Activated naive CD4-positive, alpha-beta T cell treated with anti-CD3 and anti-CD28 coated beads for 36 hours (primary cell): ENCODE results near the gene PIK3R3. TPM values are rescaled to one million over a fixed set of nuclear protein-coding genes. Genes with fewer than 3 reads are reported as not detected.
"Not testable (repeated sequence)": the region's sequence is repeated elsewhere in the genome, so short reads cannot be mapped to it uniquely, and the experiment has no call there.

Experiments
- CTCF ChIA-PET: fragments of 350-600 bp; sonication (Branson Sonifier 250); formaldehyde crosslinking; loops from one replicate; lab custom pipeline; 2021; ENCODE audit warnings: antibody characterized with exemption; lab: Charles Lee
- DNase-seq: peaks from one replicate; pipeline ENCODE4 v3.0.0-alpha.2; 2020
- H3K27ac Mint-ChIP-seq: one replicate; pipeline ENCODE4 v1.8.0; 2021; ENCODE audit warnings: mild to moderate bottlenecking, mixed read lengths
- H3K27me3 Mint-ChIP-seq: one replicate; pipeline ENCODE4 v1.8.0; 2021; ENCODE audit warnings: low read depth, mixed read lengths
- H3K36me3 Mint-ChIP-seq: one replicate; pipeline ENCODE4 v1.8.0; 2021; ENCODE audit warnings: low read depth, mixed read lengths
- H3K4me1 Mint-ChIP-seq: one replicate; pipeline ENCODE4 v1.8.0; 2021; ENCODE audit warnings: low read depth, mixed read lengths
- H3K4me3 Mint-ChIP-seq: one replicate; pipeline ENCODE4 v1.8.0; 2021; ENCODE audit warnings: mild to moderate bottlenecking, moderate library complexity, mixed read lengths
- H3K9me3 Mint-ChIP-seq: one replicate; pipeline ENCODE4 v1.8.0; 2021; ENCODE audit warnings: mixed read lengths
- intact Hi-C: fragments of 100-400 bp; cut with micrococcal nuclease; formaldehyde crosslinking; loops from one replicate; pipeline ENCODE4 v1.15.1; 2023
- total RNA-seq, 2 experiments: library from RNA; stranded (reverse); gene quantifications; one replicate each; pipeline ENCODE4 v1.2.3, GENCODE V29; 2021

Gene PIK3R3
- total RNA-seq, 2 experiments from 2014 or later = 0.45 to 0.49 TPM

- CTCF ChIA-PET = interaction anchor here (1.4 kb wide), 1 partner anchor 9 kb away, joined by 3 read pairs; no protein-coding TSS in a partner anchor
- Mint-ChIP-seq H3K27me3 (no peaks in the 10 kb centered on the region), H3K9me3 (no peaks in the 10 kb centered on the region), H3K36me3 (no peaks in the 10 kb centered on the region), H3K4me1 (no peaks in the 10 kb centered on the region), H3K4me3 (no peak overlapping the region), H3K27ac (no peak overlapping the region)
- DNase-seq = no peak
- intact Hi-C loops = no loop called here
Observed at GRCh38 chr1:46076343-46076742, 56.1 kb downstream of the PIK3R3 start.

- intact Hi-C loops = no loop called here
- DNase-seq = no peak
- Mint-ChIP-seq H3K9me3 (no peaks in the 10 kb centered on the region), H3K27ac (no peak overlapping the region), H3K27me3 (no peaks in the 10 kb centered on the region), H3K36me3 (no peaks in the 10 kb centered on the region), H3K4me1 (no peaks in the 10 kb centered on the region), H3K4me3 (no peak overlapping the region)
- CTCF ChIA-PET = no interaction called here
Observed at GRCh38 chr1:46072975-46073374, 59.5 kb downstream of the PIK3R3 start.

GRCh38 chr1:46070164-46070814 lies 62.1 kb downstream of the PIK3R3 start:
- no peak overlapping the region for H3K4me3 Mint-ChIP-seq
- CTCF ChIA-PET = no interaction called here
- peaks cover 3% of the 10 kb centered on the region for H3K4me1 Mint-ChIP-seq
- no peak overlapping the region for H3K27ac Mint-ChIP-seq
- no peaks in the 10 kb centered on the region for H3K9me3 Mint-ChIP-seq
- H3K36me3 Mint-ChIP-seq = no peaks in the 10 kb centered on the region
- no peaks in the 10 kb centered on the region for H3K27me3 Mint-ChIP-seq
- intact Hi-C loops = no loop called here
- DNase-seq = no peak

- Mint-ChIP-seq H3K36me3 (no peaks in the 10 kb centered on the region), H3K9me3 (no peaks in the 10 kb centered on the region), H3K27me3 (no peaks in the 10 kb centered on the region), H3K27ac (no peak overlapping the region), H3K4me1 (peaks cover 9% of the 10 kb centered on the region), H3K4me3 (no peak overlapping the region)
- CTCF ChIA-PET = no interaction called here
- no peak for DNase-seq
- intact Hi-C loops = no loop called here
Observed at GRCh38 chr1:46068525-46068924, 63.9 kb downstream of the PIK3R3 start.

GRCh38 chr1:46067652-46068051 lies 64.8 kb downstream of the PIK3R3 start:
- Mint-ChIP-seq H3K36me3 (no peaks in the 10 kb centered on the region), H3K27me3 (no peaks in the 10 kb centered on the region), H3K27ac (no peak overlapping the region), H3K9me3 (no peaks in the 10 kb centered on the region), H3K4me1 (peaks cover 12% of the 10 kb centered on the region), H3K4me3 (no peak overlapping the region)
- intact Hi-C loops = no loop called here
- no peak for DNase-seq
- CTCF ChIA-PET = interaction anchor here (0.6 kb wide), 1 partner anchor 156 kb away, joined by 3 read pairs; no protein-coding TSS in a partner anchor

- Mint-ChIP-seq H3K9me3 (no peaks in the 10 kb centered on the region), H3K4me1 (peaks cover 14% of the 10 kb centered on the region), H3K36me3 (no peaks in the 10 kb centered on the region), H3K27ac (peak overlapping the region; percentile 33), H3K4me3 (no peak overlapping the region), H3K27me3 (no peaks in the 10 kb centered on the region)
- DNase-seq = no peak
- intact Hi-C loops = no loop called here
- CTCF ChIA-PET = interaction anchor here (1.2 kb wide), 1 partner anchor 159 kb away, joined by 3 read pairs; no protein-coding TSS in a partner anchor
Observed at GRCh38 chr1:46065405-46065804, 67.0 kb downstream of the PIK3R3 start.

- intact Hi-C loops = no loop called here
- CTCF ChIA-PET = interaction anchor here (1.0 to 1.2 kb wide), 2 partner anchors 159 to 180 kb away, joined by 3 read pairs; no protein-coding TSS in a partner anchor
- no peaks in the 10 kb centered on the region for H3K27me3 Mint-ChIP-seq
- no peak overlapping the region for H3K27ac Mint-ChIP-seq
- peaks cover 14% of the 10 kb centered on the region for H3K4me1 Mint-ChIP-seq
- no peak overlapping the region for H3K4me3 Mint-ChIP-seq
- H3K9me3 Mint-ChIP-seq = no peaks in the 10 kb centered on the region
- no peak for DNase-seq
- H3K36me3 Mint-ChIP-seq = no peaks in the 10 kb centered on the region
Observed at GRCh38 chr1:46064708-46065107, 67.7 kb downstream of the PIK3R3 start.

GRCh38 chr1:46062651-46063319 lies 69.6 kb downstream of the PIK3R3 start:
- CTCF ChIA-PET = no interaction called here
- peak; percentile 66 for DNase-seq
- no peak overlapping the region for H3K27ac Mint-ChIP-seq
- no peaks in the 10 kb centered on the region for H3K9me3 Mint-ChIP-seq
- H3K4me1 Mint-ChIP-seq = peaks cover 14% of the 10 kb centered on the region
- H3K36me3 Mint-ChIP-seq = no peaks in the 10 kb centered on the region
- H3K27me3 Mint-ChIP-seq = no peaks in the 10 kb centered on the region
- H3K4me3 Mint-ChIP-seq = no peak overlapping the region
- intact Hi-C loops = no loop called here

GRCh38 chr1:46061146-46061545 lies 71.3 kb downstream of the PIK3R3 start:
- H3K4me3 Mint-ChIP-seq = no peak overlapping the region
- CTCF ChIA-PET = interaction anchor here (1.0 kb wide), 1 partner anchor 163 kb away, joined by 5 read pairs; no protein-coding TSS in a partner anchor
- intact Hi-C loops = no loop called here

GRCh38 chr1:46058936-46059335 lies 73.5 kb downstream of the PIK3R3 start:
- CTCF ChIA-PET = no interaction called here
- H3K27me3 Mint-ChIP-seq = no peaks in the 10 kb centered on the region
- no peaks in the 10 kb centered on the region for H3K36me3 Mint-ChIP-seq
- intact Hi-C loops = no loop called here
- H3K4me3 Mint-ChIP-seq = no peak overlapping the region
- no peak for DNase-seq
- no peaks in the 10 kb centered on the region for H3K9me3 Mint-ChIP-seq
- peaks cover 4% of the 10 kb centered on the region for H3K4me1 Mint-ChIP-seq
- H3K27ac Mint-ChIP-seq = no peak overlapping the region

More at GRCh38 chr1:46061146-46061545, 71.3 kb downstream of the PIK3R3 start:
- H3K27me3 Mint-ChIP-seq = no peaks in the 10 kb centered on the region
- no peak for DNase-seq
- no peaks in the 10 kb centered on the region for H3K36me3 Mint-ChIP-seq
- peaks cover 14% of the 10 kb centered on the region for H3K4me1 Mint-ChIP-seq
- H3K9me3 Mint-ChIP-seq = no peaks in the 10 kb centered on the region
- H3K27ac Mint-ChIP-seq = no peak overlapping the region

- Mint-ChIP-seq H3K9me3 (no peaks in the 10 kb centered on the region), H3K36me3 (no peaks in the 10 kb centered on the region), H3K27me3 (no peaks in the 10 kb centered on the region), H3K4me1 (peaks cover 3% of the 10 kb centered on the region), H3K4me3 (no peak overlapping the region), H3K27ac (no peak overlapping the region)
- intact Hi-C loops = no loop called here
- CTCF ChIA-PET = interaction anchor here (0.6 kb wide), 1 partner anchor 190 kb away, joined by 3 read pairs; the partner anchor contains the start of gene RAD54L
- no peak for DNase-seq
Observed at GRCh38 chr1:46057781-46058180, 74.6 kb downstream of the PIK3R3 start.

- CTCF ChIA-PET, intact Hi-C loops, H3K9me3 Mint-ChIP-seq, H3K36me3 Mint-ChIP-seq, H3K4me1 Mint-ChIP-seq, H3K4me3 Mint-ChIP-seq, H3K27me3 Mint-ChIP-seq, DNase-seq, H3K27ac Mint-ChIP-seq: not testable (repeated sequence)
Observed at GRCh38 chr1:46057215-46057614, 75.2 kb downstream of the PIK3R3 start.
